NCI-H2107 treated with DMSO at 0.1 percent for 48 hours (cell line): ENCODE measurements around the gene FMNL3.

Source experiments
- DNase-seq: peaks from one replicate; lab custom pipeline; 2025; ENCODE audit not compliant: unreplicated experiment; lab: John Stamatoyannopoulos, UW

The FMNL3 gene

GRCh38 chr12:49675137-49675536 is 32.1 kb downstream of the FMNL3 start:
- DNase-seq, result no peak

DNA sequence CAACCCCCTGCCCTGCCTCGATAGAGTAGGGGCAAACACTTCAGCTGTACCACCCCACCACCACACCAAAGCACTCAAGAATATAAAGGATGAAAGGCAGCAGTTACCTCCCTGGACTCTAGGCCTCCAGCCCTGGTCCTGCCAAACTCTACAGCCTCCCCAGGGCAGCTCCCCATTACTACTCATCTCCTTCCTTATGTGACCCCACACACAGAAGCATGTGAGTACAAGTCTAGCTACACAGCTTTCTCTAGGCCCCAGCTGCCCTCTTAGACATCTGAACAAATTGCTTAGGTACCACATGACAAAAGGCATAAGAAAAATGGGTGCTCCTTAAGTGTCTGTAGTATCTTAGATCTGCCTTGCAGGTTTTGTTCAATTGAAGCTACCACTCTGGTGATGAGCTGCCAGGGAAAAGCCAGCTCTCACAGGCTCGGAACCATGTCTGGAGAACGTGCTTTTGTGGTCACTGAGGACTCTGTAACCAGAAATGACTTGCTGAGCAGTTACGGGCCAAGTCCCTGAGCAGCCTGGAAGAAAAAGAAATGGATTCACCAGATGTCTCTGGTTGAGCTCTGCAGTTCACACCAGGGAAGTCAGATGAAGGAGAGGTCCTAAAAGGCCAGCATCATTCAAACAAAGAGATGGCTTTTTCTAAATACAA is 32.8 kb downstream of the FMNL3 start:
- DNase-seq, result peak; percentile 14

- peak; percentile 66 for DNase-seq
Observed at GRCh38 chr12:49673446-49674317, 33.5 kb downstream of the FMNL3 start.

DNA sequence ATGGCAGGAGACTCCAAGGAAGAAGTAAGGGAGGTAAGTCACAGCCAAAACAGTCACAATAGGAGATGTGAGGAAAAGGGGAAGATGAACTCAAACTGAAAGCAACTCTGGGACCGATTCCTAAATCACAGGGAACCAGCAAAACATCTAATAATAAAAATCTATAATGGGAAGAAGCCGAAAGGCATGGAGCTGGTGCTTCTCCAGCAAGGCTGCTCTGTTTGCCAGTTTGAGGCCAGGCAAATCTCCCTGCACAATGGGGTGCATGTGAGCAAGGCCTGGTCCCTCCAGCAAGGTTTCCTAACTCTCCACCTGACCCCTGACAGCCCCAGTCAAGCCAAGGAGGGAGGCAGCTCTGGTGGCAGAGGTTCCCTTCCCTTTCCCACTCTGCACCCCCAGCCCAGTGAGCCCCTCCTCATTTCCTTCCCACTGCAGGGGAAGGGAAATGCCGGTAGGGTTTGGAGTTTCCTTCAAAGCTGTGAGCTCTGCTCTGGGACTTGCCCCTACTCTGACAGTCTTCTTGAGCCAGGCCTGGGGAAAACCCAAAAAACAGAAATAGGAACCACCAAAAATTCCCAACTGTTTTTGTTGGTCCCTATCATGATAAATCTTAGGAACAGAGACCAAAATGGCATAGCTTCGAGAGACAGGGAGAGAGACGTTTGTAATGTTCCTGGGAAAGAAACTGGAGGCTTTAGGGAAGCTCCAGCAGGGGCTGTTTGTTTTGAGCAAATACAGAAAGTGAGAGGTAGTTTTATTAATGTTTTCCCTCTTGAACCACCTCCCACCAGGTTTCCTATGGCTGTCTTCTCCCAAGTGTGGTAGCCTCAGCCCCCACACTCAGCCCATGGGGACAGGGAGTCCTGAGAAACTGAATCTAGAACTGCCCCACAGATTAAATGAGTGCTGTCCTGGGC is 34.6 kb downstream of the FMNL3 start:
- DNase-seq, result no peak

DNA sequence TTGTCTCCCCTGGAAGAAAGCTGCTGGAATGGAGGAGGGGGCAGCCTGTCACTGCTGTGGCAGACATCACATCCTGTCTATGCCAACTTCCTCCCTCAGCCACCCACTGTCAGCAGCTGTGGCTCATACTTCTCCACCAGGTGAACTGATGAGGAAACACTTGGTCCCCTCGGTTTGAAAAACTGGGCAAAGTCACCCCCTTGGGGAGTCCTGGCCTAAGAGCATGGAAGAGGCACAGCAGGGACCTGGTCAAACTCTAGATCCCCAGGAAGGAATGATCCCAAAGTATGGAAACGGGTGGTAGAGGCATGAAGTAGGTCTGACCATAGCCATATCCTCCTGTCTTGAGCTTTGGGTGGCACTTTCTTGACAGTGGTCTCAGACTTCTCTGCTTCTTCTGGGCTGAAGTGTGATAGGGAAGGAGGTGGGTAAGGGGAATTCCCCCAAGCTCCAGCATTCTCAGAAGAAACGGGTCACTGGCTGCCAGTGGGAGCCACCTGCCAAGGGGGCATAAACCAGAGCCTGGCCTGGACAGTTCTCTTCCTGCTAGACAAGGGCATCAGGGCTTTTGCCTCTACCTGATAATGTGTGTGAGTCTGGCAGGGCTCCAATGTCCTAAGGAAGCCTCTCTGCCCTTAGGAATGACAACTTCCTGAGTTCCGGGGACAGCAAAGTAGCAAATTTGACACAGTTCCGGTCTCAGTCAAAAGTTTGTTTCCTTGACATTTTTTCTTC is 36.0 kb downstream of the FMNL3 start:
- DNase-seq, result no peak

DNA sequence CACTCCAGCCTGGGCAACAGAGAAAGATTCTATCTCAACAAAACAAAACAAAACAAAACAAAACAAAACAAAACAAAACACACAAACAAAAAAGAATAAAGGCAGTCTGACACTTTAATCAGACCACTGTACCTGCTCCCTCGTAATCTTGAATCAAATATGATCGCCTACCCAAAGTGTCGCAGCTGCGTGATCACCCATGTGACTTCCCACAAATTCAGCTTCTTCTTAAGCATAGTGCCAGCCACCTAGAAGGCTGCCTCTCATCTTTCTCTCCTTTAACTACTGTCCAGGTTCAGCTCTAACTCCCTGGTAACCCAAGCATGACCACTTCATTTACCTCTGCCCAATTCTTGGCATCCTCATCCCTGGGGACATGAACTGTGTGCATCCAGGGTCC is 37.4 kb downstream of the FMNL3 start:
- no peak for DNase-seq

- no peak for DNase-seq
Observed at GRCh38 chr12:49667325-49668090, 39.7 kb downstream of the FMNL3 start.

GRCh38 chr12:49666176-49666575 is 41.0 kb downstream of the FMNL3 start:
- no peak for DNase-seq

- no peak for DNase-seq
Observed at GRCh38 chr12:49665384-49665783, 41.8 kb downstream of the FMNL3 start.

- no peak for DNase-seq
Observed at GRCh38 chr12:49664591-49665239, 42.5 kb downstream of the FMNL3 start.

- no peak for DNase-seq
Observed at GRCh38 chr12:49664167-49664566, 43.0 kb downstream of the FMNL3 start.

DNA sequence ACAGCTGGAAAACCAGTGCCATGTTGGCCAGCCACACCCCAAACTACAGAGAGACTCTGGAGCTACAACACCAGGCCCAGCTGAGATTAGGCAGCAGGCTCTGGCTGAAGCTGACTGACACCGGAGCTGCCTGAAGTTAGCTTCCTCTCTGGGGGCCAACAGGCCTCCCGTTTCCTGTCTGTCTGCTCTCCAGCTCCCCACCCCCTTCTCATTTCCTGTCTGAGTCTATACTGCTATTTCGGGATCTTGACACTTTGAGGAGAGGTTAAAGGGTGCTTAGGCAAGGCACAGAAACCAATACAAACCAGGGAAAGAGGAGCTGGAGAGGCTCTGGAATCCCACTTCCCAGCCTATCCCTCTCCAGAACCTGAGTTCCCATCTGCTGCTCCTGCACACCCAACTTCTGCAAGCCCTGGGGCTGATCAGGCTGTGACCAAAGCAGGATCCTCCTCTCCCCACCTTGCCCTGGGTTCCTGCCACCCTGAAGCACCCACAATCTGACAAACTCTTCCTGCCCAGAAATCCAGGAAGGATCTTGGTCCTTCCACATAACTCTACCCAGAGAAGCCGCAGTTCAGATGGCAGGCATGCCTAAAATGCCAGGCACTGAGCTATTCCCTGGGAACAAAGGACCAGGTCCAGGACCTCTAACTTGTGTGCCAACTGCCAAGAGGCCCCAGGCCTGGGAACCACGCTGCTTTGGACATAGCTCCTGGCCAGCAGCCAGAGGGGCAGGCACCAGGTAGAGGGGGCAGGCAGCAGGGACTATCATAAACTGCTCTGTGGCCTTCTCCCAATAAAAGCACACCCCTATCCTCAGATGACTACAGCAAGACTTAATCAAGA is 44.0 kb downstream of the FMNL3 start:
- DNase-seq, result no peak

- DNase-seq, result no peak
Observed at GRCh38 chr12:49661746-49662145, 45.5 kb downstream of the FMNL3 start.

- DNase-seq, result no peak
Observed at GRCh38 chr12:49661191-49661590, 46.0 kb downstream of the FMNL3 start.

GRCh38 chr12:49659753-49660152 is 47.5 kb downstream of the FMNL3 start:
- no peak for DNase-seq

GRCh38 chr12:49658276-49658675 is 48.9 kb downstream of the FMNL3 start:
- DNase-seq, result no peak

DNA sequence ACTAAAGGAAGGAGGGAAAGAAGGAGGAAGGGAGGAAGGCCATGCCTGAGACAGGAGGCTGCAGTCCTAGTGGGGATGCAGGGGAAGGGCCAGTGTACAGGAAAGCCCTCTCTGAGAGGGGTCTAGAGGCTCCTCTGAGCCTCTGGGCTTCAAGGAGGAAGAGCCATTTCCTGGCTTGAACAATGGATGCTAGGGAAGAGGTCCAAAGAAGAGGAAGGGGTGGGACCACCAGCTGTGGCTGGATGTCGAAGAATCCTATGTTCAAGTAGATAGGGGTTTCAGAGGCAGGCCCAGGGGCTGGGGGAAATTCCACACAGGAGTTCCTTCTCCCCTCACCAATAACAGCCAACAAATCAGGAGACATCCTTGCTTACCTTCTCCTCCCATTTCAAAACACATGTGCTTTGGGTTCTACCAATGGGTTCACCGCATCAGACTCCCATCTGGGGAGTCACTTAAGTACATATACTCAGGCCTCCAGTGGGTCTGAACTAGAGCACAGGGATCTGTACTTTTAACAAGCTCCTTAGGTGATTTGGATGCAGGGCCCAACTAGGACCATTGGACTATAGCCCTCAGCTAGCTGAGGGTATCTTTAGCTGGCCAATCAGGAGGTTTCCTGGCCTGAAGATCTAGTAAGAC is 51.5 kb downstream of the FMNL3 start:
- no peak for DNase-seq

DNA sequence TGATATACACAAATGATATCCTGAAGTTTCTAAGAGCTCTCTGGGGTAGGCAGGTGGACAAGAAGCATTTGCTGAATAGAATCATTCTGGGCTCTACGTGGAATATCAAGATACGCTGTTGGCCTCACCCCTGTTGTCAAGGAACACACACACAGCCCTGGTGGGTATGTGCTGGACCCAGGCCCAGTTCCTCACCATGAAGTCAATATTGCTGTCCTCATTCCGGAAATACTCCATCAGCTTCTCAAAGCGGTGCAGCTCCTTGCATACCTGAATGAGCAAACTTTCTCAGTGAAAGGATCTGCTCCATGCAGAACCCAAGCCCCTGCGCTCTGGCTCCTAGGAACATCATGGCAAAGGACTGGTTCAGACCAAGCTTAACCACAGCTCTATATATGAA is 52.5 kb downstream of the FMNL3 start:
- no peak for DNase-seq
